ENCODE data around the gene SRL. TPM values are rescaled to one million over a fixed set of nuclear protein-coding genes. Genes with fewer than 3 reads are reported as not detected.

SRL gene
- total and polyA plus RNA-seq, 2 of the 4 experiments (the other 2 are of a cell fraction): under 0.01 to 0.14 TPM

- Histone ChIP-seq H3K56ac (ENCODE audit: extremely low read depth, insufficient read depth, low read length) (peak overlapping the region; percentile 56; the same call in 1 of the 2 replicates), H3K4me3 (ENCODE audit: insufficient read depth, low read depth, low read length) (peak overlapping the region; percentile 69), H3K23ac (ENCODE audit: low read depth, low read length) (peak overlapping the region; percentile 93; the same call in 1 of the 2 replicates), H3K18ac (ENCODE audit: low read depth, low read length) (peak overlapping the region; percentile 26; the same call in 1 of the 2 replicates), H3K27ac (ENCODE audit: insufficient read depth, low read length) (peak overlapping the region; percentile 49), H2AK5ac (ENCODE audit: low read depth, low read length) (no peak overlapping the region; the same call in 1 of the 2 replicates), H4K8ac (ENCODE audit: low read depth in 2 of 2, low read length in 2 of 2) (peak overlapping the region; percentile 81 to 99), H4K20me1 (ENCODE audit: insufficient read depth, low read length) (no peaks in the 10 kb centered on the region; the same call in 1 of the 2 replicates), H2BK20ac (ENCODE audit: low read depth, low read length) (no peak overlapping the region), H3K36me3 (ENCODE audit: control insufficient read depth, insufficient read depth, low read length) (no peaks in the 10 kb centered on the region), H2AK9ac (replicated peaks; ENCODE audit: low read depth, low read length, poor library complexity) (peak overlapping the region; percentile 92), H3K27me3 (ENCODE audit: control insufficient read depth, insufficient read depth, low read length) (peaks cover 2% of the 10 kb centered on the region; the same call in 1 of the 2 replicates), H2BK5ac (ENCODE audit: low read depth, low read length, poor library complexity, severe bottlenecking) (peak overlapping the region; percentile 53), H3K4me2 (ENCODE audit: low read depth, low read length) (peak overlapping the region; percentile 78), H3K9ac (ENCODE audit: low read depth, low read length) (peak overlapping the region; percentile 78), H3K9me1 (ENCODE audit: insufficient read depth, low read length) (no peaks in the 10 kb centered on the region), H2AFZ (replicated peaks; ENCODE audit: low read length, poor library complexity) (peak overlapping the region; percentile 98), H2BK15ac (ENCODE audit: low read depth, low read length) (no peak overlapping the region), H3K4me1 (ENCODE audit: control insufficient read depth, insufficient read depth, low read length) (peaks cover 6% of the 10 kb centered on the region), H3K79me1 (ENCODE audit: low read depth in 1 of 2, low read length in 2 of 2) (peaks cover 0 to 4% of the 10 kb centered on the region in 2 experiments; a peak in 1 of 4 replicates), H3K9me3 (ENCODE audit: control insufficient read depth, insufficient read depth, low read length) (no peaks in the 10 kb centered on the region), H3K14ac (replicated peaks; ENCODE audit: low read depth, low read length) (peak overlapping the region; percentile 96), H4K91ac (ENCODE audit: insufficient read depth, low read depth, low read length) (peak overlapping the region; percentile 66), H2BK120ac (ENCODE audit: low read depth, low read length) (peak overlapping the region; percentile 56; the same call in 1 of the 2 replicates), H3K4ac (ENCODE audit: low read depth, low read length) (peak overlapping the region; percentile 89), H4K5ac (ENCODE audit: low read depth, low read length) (peak overlapping the region; percentile 32)
- 13% methylated on average over 45 of the region's 59 CpGs; no CpG with 5 or more reads in 1 of the 2 experiments for WGBS, 2 experiments (ENCODE audit: extremely low coverage in 2 of 2, insufficient read length in 1 of 2)
- ChIA-PET POLR2A (ENCODE audit: unreplicated experiment) (no interaction called here), CTCF (interaction anchor here (0.6 to 1.0 kb wide), 3 partner anchors 52 to 97 kb away, joined by 3 to 6 read pairs (median 4); no protein-coding TSS in a partner anchor)
- ATAC-seq (ENCODE audit: low read depth): peak; percentile 1; the same call in 1 of the 2 replicates
- dilution Hi-C loops (cut with HindIII; ENCODE audit: low sequenced_read_pairs, unreplicated experiment) (no loop called here), in situ Hi-C loops (cut with MboI; ENCODE audit: low sequenced_read_pairs) (no loop called here), intact Hi-C loops (cut with micrococcal nuclease) (loop anchor here (1.0 kb wide), 1 partner anchor 49 kb away; no protein-coding TSS in a partner anchor)
- DNase-seq: no peak
- no peak for TF ChIP-seq RAD21 (IDR thresholded peaks at IDR 0.05; ENCODE audit: low read length)
- TF ChIP-seq CTCF (conservative IDR thresholded peaks at IDR 0.05; ENCODE audit: low read depth, low read length): no peak
- no peak for TF ChIP-seq POLR2A (IDR thresholded peaks at IDR 0.05; ENCODE audit: low read depth, low read length)
- no peak for TF ChIP-seq ELK1 (IDR thresholded peaks at IDR 0.05; ENCODE audit: borderline replicate concordance, low read depth, low read length)
- TF ChIP-seq CEBPB (IDR thresholded peaks at IDR 0.05; ENCODE audit: low read depth, low read length): no peak
- TF ChIP-seq MAFK (IDR thresholded peaks at IDR 0.05; ENCODE audit: low read depth, low read length): no peak
- TF ChIP-seq SMC3 (IDR thresholded peaks at IDR 0.05; ENCODE audit: low read depth, low read length): no peak
- no peak for TF ChIP-seq MXI1 (IDR thresholded peaks at IDR 0.05; ENCODE audit: borderline replicate concordance, low read depth, low read length)
- TF ChIP-seq FOS (IDR thresholded peaks at IDR 0.05; ENCODE audit: low read depth, low read length): no peak
- TF ChIP-seq NFE2L2 (IDR thresholded peaks at IDR 0.05; ENCODE audit: low read depth, low read length): no peak
- no TSS peak for BruUV-seq (replicated peaks)
Observed at GRCh38 chr16:4184038-4184702, 57.7 kb downstream of the SRL start.
